ENCODE results near the gene SYT2.
"Not testable (repeated sequence)": the region's sequence is repeated elsewhere in the genome, so short reads cannot be mapped to it uniquely, and the experiment has no call there.

Gene SYT2

GRCh38 chr1:202584707-202585589 is 125.3 kb downstream of the SYT2 start:
- Histone ChIP-seq H4K20me1 (ENCODE audit: insufficient read depth, low read length) (no peaks in the 10 kb centered on the region), H2AFZ (ENCODE audit: low read depth, low read length) (no peak overlapping the region), H3K36me3 (ENCODE audit: insufficient read depth, low read length) (peaks cover 12% of the 10 kb centered on the region; the same call in 1 of the 2 replicates), H3K27me3 (ENCODE audit: insufficient read depth, low read length, poor library complexity) (no peaks in the 10 kb centered on the region), H3K4me1 (ENCODE audit: insufficient read depth, low read length) (no peaks in the 10 kb centered on the region), H3K4me2 (ENCODE audit: insufficient read depth, low read length) (no peak overlapping the region), H3K9me3 (ENCODE audit: insufficient read depth, low read length, severe bottlenecking) (no peaks in the 10 kb centered on the region), H3K79me2 (ENCODE audit: insufficient read depth, low read length) (no peaks in the 10 kb centered on the region), H3K9ac (ENCODE audit: low read depth, low read length) (no peak overlapping the region), H3K27ac (ENCODE audit: low read length) (no peak overlapping the region), H3K4me3 (ENCODE audit: low read depth in 1 of 2, low read length in 2 of 2) (no peak overlapping the region)
- no peak for DNase-seq
- no peak for ATAC-seq (ENCODE audit: insufficient read depth, low read depth)
- TF ChIP-seq, protein P1, sequence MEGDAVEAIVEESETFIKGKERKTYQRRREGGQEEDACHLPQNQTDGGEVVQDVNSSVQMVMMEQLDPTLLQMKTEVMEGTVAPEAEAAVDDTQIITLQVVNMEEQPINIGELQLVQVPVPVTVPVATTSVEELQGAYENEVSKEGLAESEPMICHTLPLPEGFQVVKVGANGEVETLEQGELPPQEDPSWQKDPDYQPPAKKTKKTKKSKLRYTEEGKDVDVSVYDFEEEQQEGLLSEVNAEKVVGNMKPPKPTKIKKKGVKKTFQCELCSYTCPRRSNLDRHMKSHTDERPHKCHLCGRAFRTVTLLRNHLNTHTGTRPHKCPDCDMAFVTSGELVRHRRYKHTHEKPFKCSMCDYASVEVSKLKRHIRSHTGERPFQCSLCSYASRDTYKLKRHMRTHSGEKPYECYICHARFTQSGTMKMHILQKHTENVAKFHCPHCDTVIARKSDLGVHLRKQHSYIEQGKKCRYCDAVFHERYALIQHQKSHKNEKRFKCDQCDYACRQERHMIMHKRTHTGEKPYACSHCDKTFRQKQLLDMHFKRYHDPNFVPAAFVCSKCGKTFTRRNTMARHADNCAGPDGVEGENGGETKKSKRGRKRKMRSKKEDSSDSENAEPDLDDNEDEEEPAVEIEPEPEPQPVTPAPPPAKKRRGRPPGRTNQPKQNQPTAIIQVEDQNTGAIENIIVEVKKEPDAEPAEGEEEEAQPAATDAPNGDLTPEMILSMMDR (IDR thresholded peaks at IDR 0.05; ENCODE audit: borderline replicate concordance, extremely low read depth, low read length, poor library complexity, severe bottlenecking) = no peak
- TF ChIP-seq EZH2 (IDR thresholded peaks at IDR 0.05; ENCODE audit: borderline replicate concordance, low read depth, low read length, severe bottlenecking) = no peak

DNA sequence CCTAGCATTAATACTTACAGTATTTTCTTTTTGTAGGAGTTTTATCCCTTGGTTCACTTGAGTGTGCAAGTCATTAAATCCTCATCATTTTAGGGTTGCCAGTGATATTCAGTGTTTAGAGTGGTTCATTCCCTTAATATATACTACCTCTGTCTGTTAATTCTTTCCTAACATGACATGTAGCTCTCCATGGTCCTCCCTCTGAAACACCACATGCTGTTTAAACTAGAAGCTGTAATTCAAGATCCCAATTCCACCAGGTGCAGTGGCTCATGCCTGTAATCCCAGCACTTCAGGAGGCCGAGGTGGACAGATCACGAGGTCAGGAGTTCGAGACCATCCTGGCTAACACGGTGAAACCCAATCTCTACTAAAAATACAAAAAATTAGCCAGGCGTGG is 127.9 kb downstream of the SYT2 start:
- not testable (repeated sequence) for DNase-seq; H4K20me1 ChIP-seq (ENCODE audit: insufficient read depth, low read length); H3K9ac ChIP-seq (ENCODE audit: low read depth, low read length); ATAC-seq (ENCODE audit: insufficient read depth, low read depth); H3K9me3 ChIP-seq (ENCODE audit: insufficient read depth, low read length, severe bottlenecking); H3K4me2 ChIP-seq (ENCODE audit: insufficient read depth, low read length); H2AFZ ChIP-seq (ENCODE audit: low read depth, low read length); H3K27me3 ChIP-seq (ENCODE audit: insufficient read depth, low read length, poor library complexity); H3K4me1 ChIP-seq (ENCODE audit: insufficient read depth, low read length); H3K4me3 ChIP-seq (ENCODE audit: low read depth in 1 of 2, low read length in 2 of 2); H3K27ac ChIP-seq (ENCODE audit: low read length); H3K79me2 ChIP-seq (ENCODE audit: insufficient read depth, low read length)
- H3K36me3 ChIP-seq (ENCODE audit: insufficient read depth, low read length) = peaks cover 12% of the 10 kb centered on the region; the same call in 1 of the 2 replicates

DNA sequence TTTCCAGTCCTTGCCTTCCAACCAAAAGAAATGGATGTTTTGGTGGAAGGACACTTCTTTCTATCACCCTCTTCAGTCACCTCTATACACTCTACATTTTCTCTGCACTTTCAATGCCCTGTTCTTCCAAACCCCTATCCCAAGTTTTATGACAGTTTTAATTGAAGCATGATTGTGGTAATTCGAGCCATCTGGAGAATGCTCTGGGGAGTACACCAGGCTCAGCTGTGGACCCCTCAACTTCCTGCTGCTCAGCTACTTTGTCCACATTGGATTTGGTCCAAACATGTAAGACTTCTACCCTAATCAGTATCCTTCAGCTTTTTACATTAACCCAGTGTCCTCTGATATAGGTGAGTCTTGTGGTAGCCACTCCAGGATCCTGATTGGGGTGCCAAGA is 129.6 kb downstream of the SYT2 start:
- no peak for DNase-seq
- ATAC-seq (ENCODE audit: insufficient read depth, low read depth) = no peak
- no peak overlapping the region for H3K27ac ChIP-seq (ENCODE audit: low read length)

GRCh38 chr1:202579806-202580205 is 130.4 kb downstream of the SYT2 start:
- H3K27me3 ChIP-seq (ENCODE audit: insufficient read depth, low read length, poor library complexity) = no peaks in the 10 kb centered on the region
- no peak for TF ChIP-seq EZH2 (IDR thresholded peaks at IDR 0.05; ENCODE audit: borderline replicate concordance, low read depth, low read length, severe bottlenecking)
- TF ChIP-seq, protein P1 (IDR thresholded peaks at IDR 0.05; ENCODE audit: borderline replicate concordance, extremely low read depth, low read length, poor library complexity, severe bottlenecking) = no peak
- no peak overlapping the region for H3K4me2 ChIP-seq (ENCODE audit: insufficient read depth, low read length)
- no peak for DNase-seq
- no peak for ATAC-seq (ENCODE audit: insufficient read depth, low read depth)
- H4K20me1 ChIP-seq (ENCODE audit: insufficient read depth, low read length) = no peaks in the 10 kb centered on the region
- no peaks in the 10 kb centered on the region for H3K9me3 ChIP-seq (ENCODE audit: insufficient read depth, low read length, severe bottlenecking)
- peaks cover 12% of the 10 kb centered on the region; the same call in 1 of the 2 replicates for H3K36me3 ChIP-seq (ENCODE audit: insufficient read depth, low read length)
- no peak overlapping the region for H3K27ac ChIP-seq (ENCODE audit: low read length)
- no peaks in the 10 kb centered on the region for H3K4me1 ChIP-seq (ENCODE audit: insufficient read depth, low read length)
- H3K4me3 ChIP-seq (ENCODE audit: low read depth in 1 of 2, low read length in 2 of 2) = no peak overlapping the region
- H3K79me2 ChIP-seq (ENCODE audit: insufficient read depth, low read length) = no peaks in the 10 kb centered on the region
- no peak overlapping the region for H2AFZ ChIP-seq (ENCODE audit: low read depth, low read length)
- H3K9ac ChIP-seq (ENCODE audit: low read depth, low read length) = no peak overlapping the region

More for the DNA sequence above, 129.6 kb downstream of the SYT2 start:
- Histone ChIP-seq H3K9ac (ENCODE audit: low read depth, low read length) (no peak overlapping the region), H3K79me2 (ENCODE audit: insufficient read depth, low read length) (no peaks in the 10 kb centered on the region), H3K4me3 (ENCODE audit: low read depth in 1 of 2, low read length in 2 of 2) (no peak overlapping the region), H2AFZ (ENCODE audit: low read depth, low read length) (no peak overlapping the region), H3K4me1 (ENCODE audit: insufficient read depth, low read length) (no peaks in the 10 kb centered on the region), H3K9me3 (ENCODE audit: insufficient read depth, low read length, severe bottlenecking) (no peaks in the 10 kb centered on the region), H3K27me3 (ENCODE audit: insufficient read depth, low read length, poor library complexity) (no peaks in the 10 kb centered on the region), H3K4me2 (ENCODE audit: insufficient read depth, low read length) (no peak overlapping the region), H4K20me1 (ENCODE audit: insufficient read depth, low read length) (no peaks in the 10 kb centered on the region), H3K36me3 (ENCODE audit: insufficient read depth, low read length) (peaks cover 12% of the 10 kb centered on the region; the same call in 1 of the 2 replicates)
- TF ChIP-seq, protein P1 (IDR thresholded peaks at IDR 0.05; ENCODE audit: borderline replicate concordance, extremely low read depth, low read length, poor library complexity, severe bottlenecking) = no peak
- TF ChIP-seq EZH2 (IDR thresholded peaks at IDR 0.05; ENCODE audit: borderline replicate concordance, low read depth, low read length, severe bottlenecking) = no peak

Data from DND-41 (cell line).